ENCODE measurements around the gene NFIA. TPM values are rescaled to one million over a fixed set of nuclear protein-coding genes. Genes with fewer than 3 reads are reported as not detected.

Gene NFIA
- total RNA-seq, 1 experiment from 2014 or later = 38.6 TPM

GRCh38 chr1:61173118-61173517 lies 90.8 kb downstream of the NFIA start:
- Mint-ChIP-seq H3K4me1 (ENCODE audit: low read depth, unreplicated experiment) (peaks cover 28% of the 10 kb centered on the region), H3K27me3 (ENCODE audit: unreplicated experiment) (no peaks in the 10 kb centered on the region), H3K36me3 (ENCODE audit: insufficient read depth, unreplicated experiment) (no peaks in the 10 kb centered on the region), H3K4me3 (ENCODE audit: low read depth, unreplicated experiment) (no peak overlapping the region), H3K27ac (ENCODE audit: unreplicated experiment) (no peak overlapping the region), H3K9me3 (ENCODE audit: low read depth, unreplicated experiment) (no peaks in the 10 kb centered on the region)
- no TSS peak for BruUV-seq (replicated peaks)
- CTCF ChIA-PET = no interaction called here
- no peak for TF ChIP-seq CTCF (IDR thresholded peaks at IDR 0.05; ENCODE audit: unreplicated experiment)
- intact Hi-C loops (cut with micrococcal nuclease; ENCODE audit: unreplicated experiment) = no loop called here
- DNase-seq = no peak

DNA sequence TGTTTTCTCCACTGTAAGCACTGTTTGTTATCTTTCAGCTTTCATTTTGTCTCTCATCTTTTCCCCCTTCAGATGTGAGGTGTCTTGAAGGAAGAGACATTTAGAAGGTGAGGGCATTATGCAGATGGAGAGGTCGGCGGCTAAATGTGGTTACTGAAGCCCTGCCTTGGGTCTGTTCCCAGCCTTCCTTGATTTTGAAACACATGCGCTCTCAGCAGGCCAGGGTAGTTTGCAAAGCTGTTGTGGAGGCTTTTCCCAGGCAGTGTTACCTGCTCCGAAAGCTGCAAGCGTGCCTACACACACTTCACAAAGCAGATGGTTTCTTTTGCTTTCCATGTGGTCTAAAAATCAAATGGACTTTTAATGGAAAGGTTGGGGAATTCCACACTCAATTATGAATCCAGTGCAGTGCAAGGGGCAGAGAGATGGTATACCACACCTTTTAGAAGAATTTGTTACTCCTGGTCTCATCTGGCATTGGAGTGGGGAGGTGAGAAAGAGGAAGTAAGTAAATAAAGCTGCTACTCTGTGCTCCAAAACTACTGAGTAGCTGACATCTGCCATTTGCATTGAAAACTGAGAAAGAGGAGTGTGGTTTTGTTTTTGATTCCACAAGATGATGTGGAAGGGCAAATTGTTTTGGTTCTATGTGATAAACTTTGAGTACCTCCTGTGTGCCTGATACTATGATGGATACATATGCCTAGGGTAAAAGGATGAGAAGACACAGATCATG lies 91.9 kb downstream of the NFIA start:
- Mint-ChIP-seq H3K27me3 (ENCODE audit: unreplicated experiment) (no peaks in the 10 kb centered on the region), H3K36me3 (ENCODE audit: insufficient read depth, unreplicated experiment) (no peaks in the 10 kb centered on the region), H3K9me3 (ENCODE audit: low read depth, unreplicated experiment) (no peaks in the 10 kb centered on the region), H3K4me1 (ENCODE audit: low read depth, unreplicated experiment) (peaks cover 24% of the 10 kb centered on the region), H3K27ac (ENCODE audit: unreplicated experiment) (no peak overlapping the region), H3K4me3 (ENCODE audit: low read depth, unreplicated experiment) (no peak overlapping the region)
- CTCF ChIA-PET = no interaction called here
- no TSS peak for BruUV-seq (replicated peaks)
- intact Hi-C loops (cut with micrococcal nuclease; ENCODE audit: unreplicated experiment) = no loop called here
- no peak for TF ChIP-seq CTCF (IDR thresholded peaks at IDR 0.05; ENCODE audit: unreplicated experiment)
- no peak for DNase-seq

- no peaks in the 10 kb centered on the region for H3K36me3 Mint-ChIP-seq (ENCODE audit: insufficient read depth, unreplicated experiment)
- intact Hi-C loops (cut with micrococcal nuclease; ENCODE audit: unreplicated experiment) = no loop called here
- no peaks in the 10 kb centered on the region for H3K27me3 Mint-ChIP-seq (ENCODE audit: unreplicated experiment)
- peaks cover 6% of the 10 kb centered on the region for H3K4me1 Mint-ChIP-seq (ENCODE audit: low read depth, unreplicated experiment)
- no peaks in the 10 kb centered on the region for H3K9me3 Mint-ChIP-seq (ENCODE audit: low read depth, unreplicated experiment)
- H3K27ac Mint-ChIP-seq (ENCODE audit: unreplicated experiment) = no peak overlapping the region
- no TSS peak for BruUV-seq (replicated peaks)
- no peak for TF ChIP-seq CTCF (IDR thresholded peaks at IDR 0.05; ENCODE audit: unreplicated experiment)
- H3K4me3 Mint-ChIP-seq (ENCODE audit: low read depth, unreplicated experiment) = no peak overlapping the region
- no peak for DNase-seq
- CTCF ChIA-PET = no interaction called here
Measured at GRCh38 chr1:61175976-61176375, 93.6 kb downstream of the NFIA start.

- intact Hi-C loops (cut with micrococcal nuclease; ENCODE audit: unreplicated experiment) = no loop called here
- no peak overlapping the region for H3K4me3 Mint-ChIP-seq (ENCODE audit: low read depth, unreplicated experiment)
- CTCF ChIA-PET = no interaction called here
- no peaks in the 10 kb centered on the region for H3K27me3 Mint-ChIP-seq (ENCODE audit: unreplicated experiment)
- no peaks in the 10 kb centered on the region for H3K9me3 Mint-ChIP-seq (ENCODE audit: low read depth, unreplicated experiment)
- DNase-seq = no peak
- no peak overlapping the region for H3K27ac Mint-ChIP-seq (ENCODE audit: unreplicated experiment)
- no peak for TF ChIP-seq CTCF (IDR thresholded peaks at IDR 0.05; ENCODE audit: unreplicated experiment)
- BruUV-seq (replicated peaks) = no TSS peak
- peaks cover 18% of the 10 kb centered on the region for H3K4me1 Mint-ChIP-seq (ENCODE audit: low read depth, unreplicated experiment)
- peaks cover 7% of the 10 kb centered on the region for H3K36me3 Mint-ChIP-seq (ENCODE audit: insufficient read depth, unreplicated experiment)
Measured at GRCh38 chr1:61181067-61182038, 99.0 kb downstream of the NFIA start.

Data from Calu3 (cell line).